Nucleus accumbens (tissue), 56 donors: Measurements from ENCODE around the gene MBD3L2B.
"Not testable (repeated sequence)": the region's sequence is repeated elsewhere in the genome, so short reads cannot be mapped to it uniquely, and the experiment has no call there.

Experiments used
- DNase-seq, 56 donors: peaks; one replicate each; lab custom pipeline; 2025; lab: John Stamatoyannopoulos, UW

Gene MBD3L2B

GRCh38 chr19:7021331-7021730 lies at the start of gene MBD3L2B:
Gene MBD3L2B, minus strand, starts transcription at chr19:7021431. Its CDS starts 34 bp downstream, at chr19:7021397.
- DNase-seq = not testable (repeated sequence)

GRCh38 chr19:7069904-7070226 lies 48.6 kb upstream of the MBD3L2B start:
- DNase-seq = peak in 1 of 56 donors; percentile 48

- peak; percentile 41 to 99 (median 96) for DNase-seq
These were observed 48.0 kb upstream of the MBD3L2B start, which contains the start of gene ZNF557 for GRCh38 chr19:7069042-7069903. Gene ZNF557, plus strand, starts transcription at chr19:7069703. Its CDS starts 5,372 bp downstream, at chr19:7075075.

- no peak for DNase-seq
These were observed 47.4 kb upstream of the MBD3L2B start for GRCh38 chr19:7068599-7068998.

- no peak for DNase-seq
These were observed 46.5 kb upstream of the MBD3L2B start for GRCh38 chr19:7067716-7068115.

GRCh38 chr19:7067122-7067521 lies 45.9 kb upstream of the MBD3L2B start:
- not testable (repeated sequence) for DNase-seq

GRCh38 chr19:7063764-7064418 lies 42.7 kb upstream of the MBD3L2B start:
- no peak for DNase-seq

GRCh38 chr19:7063339-7063738 lies 42.1 kb upstream of the MBD3L2B start:
- no peak for DNase-seq

- not testable (repeated sequence) for DNase-seq
These were observed 38.7 kb upstream of the MBD3L2B start for GRCh38 chr19:7059977-7060376.

- DNase-seq = not testable (repeated sequence)
These were observed 37.3 kb upstream of the MBD3L2B start, which contains the start of gene MBD3L3 for GRCh38 chr19:7058576-7058975. Gene MBD3L3, minus strand, starts transcription at chr19:7058676. Its CDS starts 71 bp downstream, at chr19:7058605.

- DNase-seq = not testable (repeated sequence)
These were observed 35.1 kb upstream of the MBD3L2B start for GRCh38 chr19:7056371-7056770.

GRCh38 chr19:7055679-7056078 lies 34.4 kb upstream of the MBD3L2B start:
- DNase-seq = not testable (repeated sequence)

GRCh38 chr19:7054635-7055368 lies 33.6 kb upstream of the MBD3L2B start:
- DNase-seq = not testable (repeated sequence)

GRCh38 chr19:7052896-7053295 lies 31.7 kb upstream of the MBD3L2B start:
- not testable (repeated sequence) for DNase-seq

- DNase-seq = not testable (repeated sequence)
These were observed 30.2 kb upstream of the MBD3L2B start for GRCh38 chr19:7051421-7051820.

- not testable (repeated sequence) for DNase-seq
These were observed 27.8 kb upstream of the MBD3L2B start, which contains the start of gene MBD3L2 for GRCh38 chr19:7049021-7049420. Gene MBD3L2, plus strand, starts transcription at chr19:7049321. Its CDS starts 53 bp downstream, at chr19:7049374.

- DNase-seq = not testable (repeated sequence)
These were observed 20.3 kb upstream of the MBD3L2B start for GRCh38 chr19:7041563-7041962.

- DNase-seq = not testable (repeated sequence)
These were observed 18.8 kb upstream of the MBD3L2B start, which contains the start of gene MBD3L4 for GRCh38 chr19:7040079-7040478. Gene MBD3L4, minus strand, starts transcription at chr19:7040179. Its CDS starts 35 bp downstream, at chr19:7040144.

- DNase-seq = not testable (repeated sequence)
These were observed 9.0 kb upstream of the MBD3L2B start, which contains the start of gene MBD3L5 for GRCh38 chr19:7030278-7030677. Gene MBD3L5, plus strand, starts transcription at chr19:7030578. Its CDS starts 34 bp downstream, at chr19:7030612.

GRCh38 chr19:7028790-7029189 lies 7.6 kb upstream of the MBD3L2B start:
- DNase-seq = not testable (repeated sequence)
